Jurkat, Clone E6-1 (cell line): ENCODE measurements around the gene POLR3F.
"Not testable (repeated sequence)": the region's sequence is repeated elsewhere in the genome, so short reads cannot be mapped to it uniquely, and the experiment has no call there.

Experiments
- DNase-seq: peaks from one replicate; pipeline ENCODE4 v3.0.0-alpha.2; 2011; ENCODE audit warnings: low read depth, low spot score
- H3K4me3 ChIP-seq: 2 replicates; pipeline ENCODE4 v1.5.1; 2011; ENCODE audit warnings: mild to moderate bottlenecking, low read length, control low read depth, moderate library complexity

Gene POLR3F

GRCh38 chr20:18497603-18498002, 30.4 kb downstream of the POLR3F start:
- peak overlapping the region; percentile 91 for H3K4me3 ChIP-seq
- DNase-seq = no peak

GRCh38 chr20:18501672-18502071, 34.5 kb downstream of the POLR3F start:
- H3K4me3 ChIP-seq, DNase-seq: not testable (repeated sequence)

GRCh38 chr20:18504479-18505060, 37.4 kb downstream of the POLR3F start:
- H3K4me3 ChIP-seq = no peak overlapping the region
- DNase-seq = no peak

- DNase-seq = no peak
- peak overlapping the region; percentile 97 for H3K4me3 ChIP-seq
These were observed 39.6 kb downstream of the POLR3F start for GRCh38 chr20:18506744-18507143.

- H3K4me3 ChIP-seq = peak within 1 kb of the TSS; percentile 97
- peak; percentile 98 for DNase-seq
These were observed 40.3 kb downstream of the POLR3F start, which contains the start of gene SEC23B for GRCh38 chr20:18507218-18508191. Gene SEC23B, plus strand, starts transcription at chr20:18507940. Its CDS starts 2,896 bp downstream, at chr20:18510836.

GRCh38 chr20:18511571-18511970, 44.4 kb downstream of the POLR3F start:
- H3K4me3 ChIP-seq = no peak overlapping the region

GRCh38 chr20:18513208-18513607, 46.0 kb downstream of the POLR3F start:
- no peak overlapping the region for H3K4me3 ChIP-seq
- DNase-seq = no peak

More at GRCh38 chr20:18511571-18511970, 44.4 kb downstream of the POLR3F start:
- no peak for DNase-seq

- no peak for DNase-seq
- H3K4me3 ChIP-seq = no peak overlapping the region
These were observed 46.9 kb downstream of the POLR3F start for GRCh38 chr20:18514127-18514526.

- DNase-seq = no peak
- no peak overlapping the region for H3K4me3 ChIP-seq
These were observed 48.8 kb downstream of the POLR3F start for GRCh38 chr20:18515973-18516372.

GRCh38 chr20:18522066-18522465, 54.9 kb downstream of the POLR3F start:
- DNase-seq, H3K4me3 ChIP-seq: not testable (repeated sequence)

GRCh38 chr20:18523066-18523465, 55.9 kb downstream of the POLR3F start:
- H3K4me3 ChIP-seq = no peak overlapping the region
- no peak for DNase-seq

GRCh38 chr20:18524646-18525045, 57.5 kb downstream of the POLR3F start:
- no peak for DNase-seq
- H3K4me3 ChIP-seq = no peak overlapping the region

GRCh38 chr20:18526761-18527160, 59.6 kb downstream of the POLR3F start:
- DNase-seq, H3K4me3 ChIP-seq: not testable (repeated sequence)

- DNase-seq = no peak
- H3K4me3 ChIP-seq = no peak overlapping the region
These were observed 60.1 kb downstream of the POLR3F start for GRCh38 chr20:18527339-18527738.

GRCh38 chr20:18527836-18528235, 60.6 kb downstream of the POLR3F start:
- DNase-seq = no peak

GRCh38 chr20:18529041-18529440, 61.9 kb downstream of the POLR3F start:
- no peak for DNase-seq
- H3K4me3 ChIP-seq = no peak overlapping the region

More at GRCh38 chr20:18527836-18528235, 60.6 kb downstream of the POLR3F start:
- no peak overlapping the region for H3K4me3 ChIP-seq

- no peak overlapping the region for H3K4me3 ChIP-seq
- DNase-seq = no peak
These were observed 65.4 kb downstream of the POLR3F start for GRCh38 chr20:18532626-18533025.

GRCh38 chr20:18533491-18533890, 66.3 kb downstream of the POLR3F start:
- DNase-seq = peak; percentile 60
- H3K4me3 ChIP-seq = no peak overlapping the region

- no peak overlapping the region for H3K4me3 ChIP-seq
- DNase-seq = no peak
These were observed 66.9 kb downstream of the POLR3F start for GRCh38 chr20:18533978-18534644.
